HG02759 (cell line): ENCODE results near the gene WDR76.
A peak's percentile ranks its signal among the peaks of the same experiment; 100 is the strongest.
"Not testable (repeated sequence)": the region's sequence is repeated elsewhere in the genome, so short reads cannot be mapped to it uniquely, and the experiment has no call there.

Experiments
- ATAC-seq: cut with Tn5 transposase; IDR thresholded peaks from one replicate; pipeline ENCODE4 v1.9.1; 2021; ENCODE audit warnings: mild to moderate bottlenecking, moderate library complexity; ENCODE audit not compliant: unreplicated experiment

Gene WDR76

GRCh38 chr15:43815064-43815463 is 11.7 kb upstream of the WDR76 start:
- ATAC-seq: not testable (repeated sequence)

GRCh38 chr15:43821505-43821904 is 5.3 kb upstream of the WDR76 start:
- ATAC-seq: no peak

- peak; percentile 81 for ATAC-seq
Observed at GRCh38 chr15:43824302-43825246, 2.2 kb upstream of the WDR76 start, which contains the start of gene MFAP1. MFAP1 (minus strand) TSS chr15:43824690; CDS start chr15:43824569, 121 bp downstream.

- ATAC-seq: not testable (repeated sequence)
Observed at GRCh38 chr15:43825305-43825704, 1.5 kb upstream of the WDR76 start.

GRCh38 chr15:43826029-43826507 is 734 bp upstream of the WDR76 start:
- ATAC-seq: no peak

- ATAC-seq: no peak
Observed at GRCh38 chr15:43828061-43828657, 1.4 kb downstream of the WDR76 start.

- ATAC-seq: not testable (repeated sequence)
Observed at GRCh38 chr15:43829951-43830540, 3.2 kb downstream of the WDR76 start.

GRCh38 chr15:43830691-43831275 is 4.0 kb downstream of the WDR76 start:
- not testable (repeated sequence) for ATAC-seq

- not testable (repeated sequence) for ATAC-seq
Observed at GRCh38 chr15:43831519-43832052, 4.8 kb downstream of the WDR76 start.

- not testable (repeated sequence) for ATAC-seq
Observed at GRCh38 chr15:43832485-43832884, 5.7 kb downstream of the WDR76 start.

- ATAC-seq: no peak
Observed at GRCh38 chr15:43845421-43845820, 18.6 kb downstream of the WDR76 start.

GRCh38 chr15:43851251-43851650 is 24.4 kb downstream of the WDR76 start:
- no peak for ATAC-seq

GRCh38 chr15:43852607-43853006 is 25.8 kb downstream of the WDR76 start:
- no peak for ATAC-seq

GRCh38 chr15:43854801-43855200 is 28.0 kb downstream of the WDR76 start:
- no peak for ATAC-seq

- ATAC-seq: no peak
Observed at GRCh38 chr15:43859546-43859945, 32.7 kb downstream of the WDR76 start.

- ATAC-seq: not testable (repeated sequence)
Observed at GRCh38 chr15:43866636-43867035, 39.8 kb downstream of the WDR76 start.

GRCh38 chr15:43867096-43867495 is 40.3 kb downstream of the WDR76 start:
- ATAC-seq: no peak

GRCh38 chr15:43868406-43868805 is 41.6 kb downstream of the WDR76 start:
- no peak for ATAC-seq

GRCh38 chr15:43871835-43872234 is 45.0 kb downstream of the WDR76 start:
- no peak for ATAC-seq

- ATAC-seq: no peak
Observed at GRCh38 chr15:43872416-43873020, 45.7 kb downstream of the WDR76 start.
